Activated CD4-positive, alpha-beta T cell treated with anti-CD3 and anti-CD28 coated beads for 48 hours (primary cell): ENCODE data around the gene ADISSP.

ENCODE experiments used
- DNase-seq: peaks from one replicate; pipeline ENCODE4 v3.0.0-alpha.2; 2020

The ADISSP gene

GRCh38 chr20:3778976-3779375, 11.4 kb upstream of the ADISSP start:
- no peak for DNase-seq

GRCh38 chr20:3777716-3778629, 10.4 kb upstream of the ADISSP start:
- DNase-seq, result peak; percentile 66

- DNase-seq, result no peak
Observed at GRCh38 chr20:3777381-3777715, 9.8 kb upstream of the ADISSP start.

- DNase-seq, result no peak
Observed at GRCh38 chr20:3775457-3776108, 8.0 kb upstream of the ADISSP start.

- DNase-seq, result no peak
Observed at GRCh38 chr20:3771552-3772058, 4.1 kb upstream of the ADISSP start.

GRCh38 chr20:3768342-3769130, 983 bp upstream of the ADISSP start:
- DNase-seq, result peak; percentile 86

GRCh38 chr20:3767110-3767426, 485 bp downstream of the ADISSP start:
- DNase-seq, result no peak

GRCh38 chr20:3766422-3767109, 987 bp downstream of the ADISSP start:
- no peak for DNase-seq

GRCh38 chr20:3765171-3765882, 2.2 kb downstream of the ADISSP start:
- DNase-seq, result no peak

- DNase-seq, result no peak
Observed at GRCh38 chr20:3764659-3765058, 2.9 kb downstream of the ADISSP start.

GRCh38 chr20:3763671-3764601, 3.6 kb downstream of the ADISSP start:
- no peak for DNase-seq

- no peak for DNase-seq
Observed at GRCh38 chr20:3760655-3761348, 6.8 kb downstream of the ADISSP start.

GRCh38 chr20:3759884-3760283, 7.7 kb downstream of the ADISSP start:
- DNase-seq, result no peak

GRCh38 chr20:3759316-3759823, 8.2 kb downstream of the ADISSP start:
- DNase-seq, result no peak

GRCh38 chr20:3758566-3758965, 9.0 kb downstream of the ADISSP start:
- DNase-seq, result no peak

- no peak for DNase-seq
Observed at GRCh38 chr20:3757268-3757667, 10.3 kb downstream of the ADISSP start.

- no peak for DNase-seq
Observed at GRCh38 chr20:3755814-3756480, 11.6 kb downstream of the ADISSP start.

- no peak for DNase-seq
Observed at GRCh38 chr20:3755269-3755668, 12.3 kb downstream of the ADISSP start.

GRCh38 chr20:3754276-3754630, 13.3 kb downstream of the ADISSP start:
- DNase-seq, result no peak
